Measurements from ENCODE around the gene OR11H1.
"Not testable (repeated sequence)": the region's sequence is repeated elsewhere in the genome, so short reads cannot be mapped to it uniquely, and the experiment has no call there.

OR11H1 gene

GRCh38 chr22:15527892-15528291 is at the start of gene OR11H1:
Gene OR11H1 (plus strand): TSS chr22:15528192. CDS start chr22:15528192, 0 bp downstream.
- DNase-seq (ENCODE audit: low spot score) = not testable (repeated sequence)

GRCh38 chr22:15509967-15510366 is 18.0 kb upstream of the OR11H1 start:
- not testable (repeated sequence) for DNase-seq (ENCODE audit: low spot score)

- not testable (repeated sequence) for DNase-seq (ENCODE audit: low spot score)
These were observed 12.1 kb upstream of the OR11H1 start for GRCh38 chr22:15515896-15516295.

- DNase-seq (ENCODE audit: low spot score) = not testable (repeated sequence)
These were observed 25.8 kb downstream of the OR11H1 start for GRCh38 chr22:15553767-15554166.

- not testable (repeated sequence) for DNase-seq (ENCODE audit: low spot score)
These were observed 35.5 kb downstream of the OR11H1 start for GRCh38 chr22:15563461-15563860.

- not testable (repeated sequence) for DNase-seq (ENCODE audit: low spot score)
These were observed 37.1 kb downstream of the OR11H1 start for GRCh38 chr22:15565063-15565462.
